Adipocyte (in vitro differentiated cells): ENCODE measurements around the gene PHKG2.
"Not testable (repeated sequence)": the region's sequence is repeated elsewhere in the genome, so short reads cannot be mapped to it uniquely, and the experiment has no call there.

Experiments used
- DNase-seq: peaks from one replicate; pipeline ENCODE4 v3.0.0-alpha.2; 2015; ENCODE audit warnings: low read depth
- H3K27me3 ChIP-seq: replicated peaks from 2 replicates; pipeline ENCODE4 v1.7.0; 2013; ENCODE audit warnings: mild to moderate bottlenecking, low read length, moderate library complexity; ENCODE audit not compliant: control insufficient read depth, insufficient read depth
- H3K36me3 ChIP-seq: 2 replicates; pipeline ENCODE4 v1.7.0; 2013; ENCODE audit warnings: low read length, mild to moderate bottlenecking, moderate library complexity; ENCODE audit not compliant: control insufficient read depth, insufficient read depth, severe bottlenecking
- H3K4me1 ChIP-seq: 2 replicates; pipeline ENCODE4 v1.7.0; 2013; ENCODE audit warnings: mild to moderate bottlenecking, low read length, moderate library complexity; ENCODE audit not compliant: control insufficient read depth, insufficient read depth
- H3K4me3 ChIP-seq: 2 replicates; pipeline ENCODE4 v1.7.0; 2013; ENCODE audit warnings: mild to moderate bottlenecking, low read length, moderate library complexity
- H3K9ac ChIP-seq: 2 replicates; pipeline ENCODE4 v1.7.0; 2013; ENCODE audit warnings: mild to moderate bottlenecking, low read length, moderate library complexity
- H3K9me3 ChIP-seq: 2 replicates; pipeline ENCODE4 v1.7.0; 2013; ENCODE audit warnings: mild to moderate bottlenecking, low read length, moderate library complexity; ENCODE audit not compliant: control insufficient read depth

Gene PHKG2

GRCh38 chr16:30747799-30748633, at the start of gene PHKG2:
PHKG2 (plus strand) TSS chr16:30748425; CDS start chr16:30748821, 396 bp downstream.
- H3K4me1 ChIP-seq = peaks cover 23% of the 10 kb centered on the region
- H3K9ac ChIP-seq = peak within 1 kb of the TSS; percentile 87
- H3K4me3 ChIP-seq = peak within 1 kb of the TSS; percentile 78
- DNase-seq = peak; percentile 100
- peaks cover 34% of the 10 kb centered on the region for H3K36me3 ChIP-seq
- H3K27me3 ChIP-seq = no peaks in the 10 kb centered on the region
- no peaks in the 10 kb centered on the region for H3K9me3 ChIP-seq

- Histone ChIP-seq H3K4me3 (peak within 1 kb of the TSS; percentile 99), H3K9ac (peak within 1 kb of the TSS; percentile 100), H3K4me1 (peaks cover 28% of the 10 kb centered on the region), H3K36me3 (peaks cover 32% of the 10 kb centered on the region), H3K27me3 (no peaks in the 10 kb centered on the region), H3K9me3 (no peaks in the 10 kb centered on the region)
- peak; percentile 90 for DNase-seq
These were observed 49.2 kb upstream of the PHKG2 start, which contains the start of gene SRCAP for GRCh38 chr16:30698816-30699614. SRCAP (plus strand) TSS chr16:30699171; CDS start chr16:30700825, 1,654 bp downstream.

- Histone ChIP-seq H3K4me3 (peak overlapping the region; percentile 99), H3K27me3 (no peaks in the 10 kb centered on the region), H3K9ac (peak overlapping the region; percentile 100), H3K4me1 (peaks cover 28% of the 10 kb centered on the region), H3K9me3 (no peaks in the 10 kb centered on the region), H3K36me3 (peaks cover 38% of the 10 kb centered on the region)
- no peak for DNase-seq
These were observed 48.6 kb upstream of the PHKG2 start for GRCh38 chr16:30699615-30700099.

GRCh38 chr16:30700491-30700890, 47.7 kb upstream of the PHKG2 start:
- H3K4me3 ChIP-seq = peak overlapping the region; percentile 99

GRCh38 chr16:30700971-30701370, 47.3 kb upstream of the PHKG2 start:
- peaks cover 28% of the 10 kb centered on the region for H3K4me1 ChIP-seq
- no peaks in the 10 kb centered on the region for H3K9me3 ChIP-seq
- no peaks in the 10 kb centered on the region for H3K27me3 ChIP-seq
- DNase-seq = no peak
- peaks cover 52% of the 10 kb centered on the region for H3K36me3 ChIP-seq
- H3K9ac ChIP-seq = peak overlapping the region; percentile 100
- H3K4me3 ChIP-seq = peak overlapping the region; percentile 99

More at GRCh38 chr16:30700491-30700890, 47.7 kb upstream of the PHKG2 start:
- Histone ChIP-seq H3K9ac (peak overlapping the region; percentile 100), H3K27me3 (no peaks in the 10 kb centered on the region), H3K4me1 (peaks cover 28% of the 10 kb centered on the region), H3K9me3 (no peaks in the 10 kb centered on the region), H3K36me3 (peaks cover 47% of the 10 kb centered on the region)
- DNase-seq = no peak

GRCh38 chr16:30703071-30703470, 45.2 kb upstream of the PHKG2 start:
- Histone ChIP-seq H3K4me1 (peaks cover 21% of the 10 kb centered on the region), H3K36me3 (peaks cover 73% of the 10 kb centered on the region)
- not testable (repeated sequence) for DNase-seq, H3K27me3 ChIP-seq, H3K9me3 ChIP-seq, H3K4me3 ChIP-seq, H3K9ac ChIP-seq

GRCh38 chr16:30703971-30704370, 44.3 kb upstream of the PHKG2 start:
- H3K27me3 ChIP-seq = no peaks in the 10 kb centered on the region
- peaks cover 82% of the 10 kb centered on the region for H3K36me3 ChIP-seq
- H3K9ac ChIP-seq = no peak overlapping the region
- H3K4me1 ChIP-seq = peaks cover 21% of the 10 kb centered on the region
- no peak for DNase-seq
- H3K4me3 ChIP-seq = no peak overlapping the region
- no peaks in the 10 kb centered on the region for H3K9me3 ChIP-seq

GRCh38 chr16:30706046-30706445, 42.2 kb upstream of the PHKG2 start:
- H3K4me3 ChIP-seq = no peak overlapping the region
- no peaks in the 10 kb centered on the region for H3K27me3 ChIP-seq
- H3K9ac ChIP-seq = no peak overlapping the region
- peaks cover 96% of the 10 kb centered on the region for H3K36me3 ChIP-seq
- H3K4me1 ChIP-seq = peaks cover 6% of the 10 kb centered on the region
- no peaks in the 10 kb centered on the region for H3K9me3 ChIP-seq
- DNase-seq = no peak

- H3K36me3 ChIP-seq = peaks cover 93% of the 10 kb centered on the region
- H3K4me1 ChIP-seq = peaks cover 12% of the 10 kb centered on the region
- H3K9ac ChIP-seq = no peak overlapping the region
- no peak for DNase-seq
- no peak overlapping the region for H3K4me3 ChIP-seq
- no peaks in the 10 kb centered on the region for H3K9me3 ChIP-seq
- no peaks in the 10 kb centered on the region for H3K27me3 ChIP-seq
These were observed 37.3 kb upstream of the PHKG2 start for GRCh38 chr16:30710971-30711370.

- Histone ChIP-seq H3K4me3 (no peak overlapping the region), H3K4me1 (peaks cover 13% of the 10 kb centered on the region), H3K36me3 (peaks cover 93% of the 10 kb centered on the region), H3K9me3 (no peaks in the 10 kb centered on the region), H3K9ac (no peak overlapping the region), H3K27me3 (no peaks in the 10 kb centered on the region)
- DNase-seq = no peak
These were observed 36.5 kb upstream of the PHKG2 start for GRCh38 chr16:30711712-30712111.
